HG02973 (cell line): ENCODE results near the gene METTL17.
"Not testable (repeated sequence)": the region's sequence is repeated elsewhere in the genome, so short reads cannot be mapped to it uniquely, and the experiment has no call there.

Experiments
- ATAC-seq: cut with Tn5 transposase; IDR thresholded peaks from one replicate; pipeline ENCODE4 v1.9.1; 2021; ENCODE audit warnings: moderate library complexity; ENCODE audit not compliant: unreplicated experiment

Gene METTL17, protein sequence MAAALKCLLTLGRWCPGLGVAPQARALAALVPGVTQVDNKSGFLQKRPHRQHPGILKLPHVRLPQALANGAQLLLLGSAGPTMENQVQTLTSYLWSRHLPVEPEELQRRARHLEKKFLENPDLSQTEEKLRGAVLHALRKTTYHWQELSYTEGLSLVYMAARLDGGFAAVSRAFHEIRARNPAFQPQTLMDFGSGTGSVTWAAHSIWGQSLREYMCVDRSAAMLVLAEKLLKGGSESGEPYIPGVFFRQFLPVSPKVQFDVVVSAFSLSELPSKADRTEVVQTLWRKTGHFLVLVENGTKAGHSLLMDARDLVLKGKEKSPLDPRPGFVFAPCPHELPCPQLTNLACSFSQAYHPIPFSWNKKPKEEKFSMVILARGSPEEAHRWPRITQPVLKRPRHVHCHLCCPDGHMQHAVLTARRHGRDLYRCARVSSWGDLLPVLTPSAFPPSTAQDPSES

DNA sequence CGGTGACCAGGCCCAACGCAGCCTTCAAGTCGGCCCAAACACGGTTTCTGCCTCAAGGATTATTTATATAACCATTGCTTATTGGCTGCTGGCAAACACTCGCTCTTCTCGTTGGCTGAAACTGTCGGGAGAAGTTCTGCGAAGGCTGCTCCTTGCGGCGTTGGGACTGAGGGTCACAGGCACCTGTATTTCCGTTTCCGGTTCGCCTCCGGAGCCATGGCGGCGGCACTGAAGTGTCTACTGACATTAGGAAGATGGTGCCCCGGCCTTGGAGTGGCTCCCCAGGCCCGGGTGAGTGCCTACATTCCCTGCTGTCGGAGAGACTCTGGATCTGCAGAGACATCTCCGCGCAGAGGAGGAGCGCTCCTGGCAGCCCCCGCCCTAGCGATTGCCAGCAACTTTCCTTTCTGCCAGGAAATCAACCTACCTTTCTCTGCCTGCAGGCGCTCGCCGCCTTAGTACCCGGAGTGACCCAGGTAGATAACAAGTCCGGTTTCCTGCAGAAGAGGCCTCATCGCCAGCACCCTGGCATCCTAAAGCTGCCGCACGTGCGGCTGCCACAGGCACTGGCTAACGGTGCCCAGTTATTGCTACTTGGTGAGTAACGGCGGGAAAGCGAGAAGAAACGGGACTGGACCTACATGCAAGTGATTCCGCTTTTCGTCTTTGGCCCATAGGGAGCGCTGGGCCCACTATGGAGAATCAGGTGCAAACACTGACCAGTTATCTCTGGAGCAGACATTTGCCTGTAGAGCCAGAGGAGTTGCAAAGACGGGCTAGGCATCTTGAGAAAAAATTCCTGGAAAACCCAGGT lies at the start of gene METTL17:
TSS of gene METTL17 (plus strand) at position 194 of the 814 bp plus-strand sequence. CDS start at position 217, 23 bp downstream.
- peak; percentile 89 for ATAC-seq

DNA sequence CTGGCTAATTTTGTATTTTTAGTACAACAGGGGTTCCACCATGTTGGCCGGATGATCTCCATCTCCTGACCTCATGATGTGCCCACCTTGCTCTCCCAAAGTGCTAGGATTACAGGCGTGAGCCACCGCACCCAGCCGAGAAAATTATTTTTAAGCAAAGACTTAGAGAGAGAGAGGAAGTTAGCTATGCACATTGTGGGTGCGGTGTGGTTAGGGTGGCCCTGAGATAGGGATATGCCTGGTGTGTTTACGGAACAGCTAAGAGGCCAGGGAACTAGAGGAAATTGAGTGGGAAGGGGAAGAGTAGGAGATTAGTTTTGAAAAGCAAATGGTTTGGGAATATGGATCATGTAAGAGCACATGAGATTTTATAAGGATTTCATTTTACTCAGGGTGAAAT lies 44.6 kb upstream of the METTL17 start:
- ATAC-seq: not testable (repeated sequence)

DNA sequence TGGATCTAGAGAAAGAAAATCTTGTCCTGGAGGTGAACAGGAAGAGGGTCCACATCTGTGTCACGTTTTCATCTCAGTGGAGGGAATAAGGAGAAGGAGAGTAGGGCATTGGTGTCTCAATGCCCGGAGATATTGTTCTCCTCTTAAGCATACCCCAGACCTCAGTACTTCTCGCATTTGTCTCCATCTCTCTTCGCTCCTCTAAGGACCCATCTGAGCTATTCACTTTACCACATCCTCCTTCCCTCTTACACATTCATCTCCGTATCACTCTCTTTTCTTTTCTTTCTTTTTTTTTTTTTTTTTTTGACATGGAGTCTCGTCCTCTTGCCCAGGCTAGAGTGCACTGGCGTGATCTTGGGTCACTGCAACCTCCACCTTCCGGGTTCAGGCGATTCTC lies 43.1 kb upstream of the METTL17 start:
- ATAC-seq: not testable (repeated sequence)

DNA sequence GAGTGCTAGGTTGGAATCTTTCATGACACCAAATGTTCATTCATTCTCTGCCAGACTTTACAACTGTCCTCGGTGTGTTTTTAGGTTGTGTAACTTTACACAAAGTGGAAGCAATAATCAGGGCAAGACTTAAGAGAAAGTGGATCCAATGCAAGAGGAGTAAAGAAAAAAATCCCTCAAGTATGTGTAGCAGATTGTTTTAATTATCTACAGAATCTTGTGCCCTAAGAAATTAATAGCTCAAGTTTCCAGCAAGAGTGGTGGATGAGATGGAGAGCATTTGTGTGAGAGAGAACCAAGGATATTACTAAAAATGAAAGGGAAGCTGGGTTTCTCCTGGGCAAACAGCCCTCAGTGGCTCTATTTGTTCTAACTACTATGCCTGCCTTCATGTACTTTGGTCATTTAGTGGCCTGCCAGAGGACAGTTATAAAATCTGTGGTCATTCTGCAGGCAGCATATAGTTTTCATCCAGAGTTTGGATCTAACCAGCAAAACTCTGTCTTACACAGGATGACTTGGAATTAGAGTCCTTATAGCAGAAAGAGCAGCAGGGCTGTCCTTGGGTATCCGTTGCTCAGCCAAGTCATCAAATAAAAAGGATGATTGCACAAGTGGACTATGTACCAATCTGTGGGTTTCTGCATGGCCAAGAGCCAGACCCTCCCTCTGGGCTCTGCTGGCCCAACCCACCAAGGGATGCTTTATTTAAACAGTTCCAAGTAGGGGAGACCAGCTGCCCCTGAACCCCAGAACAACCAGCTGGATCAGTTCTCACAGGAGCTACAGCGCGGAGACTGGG lies 34.8 kb upstream of the METTL17 start, which contains the start of gene RNASE2:
TSS of gene RNASE2 (plus strand) at position 752 of the 802 bp plus-strand sequence. CDS start 285 bp downstream, outside the sequence.
- not testable (repeated sequence) for ATAC-seq

DNA sequence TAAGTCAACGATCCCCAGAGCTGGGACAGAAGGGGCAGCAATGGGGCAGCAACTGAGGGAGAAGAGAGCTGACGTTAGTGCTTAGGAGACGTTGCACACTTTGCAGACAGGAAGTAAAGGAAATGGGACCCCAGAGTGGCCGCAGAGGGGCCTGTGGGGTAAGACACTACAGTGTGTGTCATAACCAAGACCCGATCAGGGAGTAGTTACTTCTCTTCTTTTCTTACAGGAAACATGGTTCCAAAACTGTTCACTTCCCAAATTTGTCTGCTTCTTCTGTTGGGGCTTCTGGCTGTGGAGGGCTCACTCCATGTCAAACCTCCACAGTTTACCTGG lies 34.3 kb upstream of the METTL17 start:
- not testable (repeated sequence) for ATAC-seq

DNA sequence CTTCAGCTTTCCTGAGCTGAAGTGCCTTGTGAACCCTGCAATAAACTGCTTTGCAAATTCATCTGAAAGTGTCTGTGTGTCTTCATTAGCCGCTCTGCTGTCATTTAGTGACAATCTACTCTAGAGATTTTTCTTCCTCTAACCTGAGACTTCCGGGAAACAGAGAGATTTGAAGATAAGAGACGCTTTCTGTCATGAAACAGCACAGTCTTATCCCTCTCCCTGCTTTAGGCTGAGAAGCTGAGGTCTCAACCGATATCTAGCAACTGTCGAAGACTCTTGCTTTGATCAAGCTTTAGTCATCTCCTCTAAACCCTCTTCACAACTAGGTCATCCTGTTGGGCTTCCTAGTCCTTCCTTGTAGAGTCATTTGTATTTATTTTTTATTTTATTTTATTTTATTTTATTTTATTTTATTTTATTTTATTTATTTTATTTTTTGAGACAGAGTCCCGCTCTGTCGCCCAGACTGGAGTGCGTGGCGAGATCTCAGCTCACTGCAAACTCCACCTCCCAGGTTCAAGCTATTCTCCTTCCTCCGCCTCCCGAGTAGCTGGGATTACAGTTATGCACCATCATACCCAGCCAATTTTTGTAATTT lies 33.3 kb upstream of the METTL17 start:
- ATAC-seq: no peak

DNA sequence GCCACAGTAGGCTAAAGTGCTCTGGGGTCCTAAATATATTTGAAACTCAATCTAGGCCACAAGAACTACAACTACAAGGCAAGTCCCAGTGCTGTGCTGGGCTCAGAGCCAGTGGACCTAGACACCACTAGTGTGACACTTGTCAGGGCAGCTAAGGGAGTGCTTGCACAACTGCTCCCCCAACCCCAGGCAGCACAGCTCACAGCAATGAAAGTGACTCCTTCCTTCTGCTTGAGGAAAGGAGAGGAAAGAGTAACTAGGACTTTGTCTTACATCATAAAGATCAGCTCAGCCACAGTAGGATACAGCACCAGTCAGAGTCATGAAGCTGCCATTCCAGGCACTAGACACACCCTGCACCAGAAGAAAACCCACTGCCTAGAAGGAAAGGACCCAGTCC lies 30.8 kb upstream of the METTL17 start:
- not testable (repeated sequence) for ATAC-seq

DNA sequence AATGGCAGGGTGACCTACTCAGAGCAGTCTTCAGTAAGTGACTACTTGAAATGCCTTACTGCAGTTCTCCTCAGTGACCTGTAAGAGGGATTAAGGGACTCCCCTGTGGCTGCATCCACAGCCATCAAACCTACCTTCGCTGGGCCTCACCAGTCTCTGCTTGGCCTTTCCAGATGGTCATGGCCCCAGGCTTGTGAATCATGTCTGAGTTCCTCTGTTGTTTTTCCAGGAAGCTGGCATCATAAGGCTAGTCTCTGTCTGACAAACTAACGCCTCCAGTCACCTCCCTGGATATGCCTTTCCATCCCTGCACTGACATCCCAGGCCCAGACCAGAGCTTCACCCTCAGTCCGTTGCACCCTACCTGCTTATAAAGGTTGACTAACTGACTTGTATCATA lies 20.4 kb upstream of the METTL17 start:
- no peak for ATAC-seq

DNA sequence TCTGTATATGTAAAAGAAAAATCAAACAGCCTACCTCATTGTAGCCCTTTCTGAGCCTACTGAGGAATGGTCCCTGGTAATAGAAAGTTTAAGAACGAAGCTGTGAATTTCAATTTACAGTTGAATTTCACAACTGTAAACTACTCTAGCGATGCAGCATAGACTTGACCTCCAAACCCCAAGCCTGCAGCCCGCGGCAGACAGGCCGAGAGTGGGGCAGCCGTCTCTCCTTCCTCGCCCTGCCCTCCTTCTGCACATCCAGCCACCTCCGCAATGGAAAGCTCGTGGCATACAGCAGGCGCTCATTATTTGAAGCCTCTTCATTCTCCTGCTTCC lies 19.2 kb upstream of the METTL17 start:
- no peak for ATAC-seq

DNA sequence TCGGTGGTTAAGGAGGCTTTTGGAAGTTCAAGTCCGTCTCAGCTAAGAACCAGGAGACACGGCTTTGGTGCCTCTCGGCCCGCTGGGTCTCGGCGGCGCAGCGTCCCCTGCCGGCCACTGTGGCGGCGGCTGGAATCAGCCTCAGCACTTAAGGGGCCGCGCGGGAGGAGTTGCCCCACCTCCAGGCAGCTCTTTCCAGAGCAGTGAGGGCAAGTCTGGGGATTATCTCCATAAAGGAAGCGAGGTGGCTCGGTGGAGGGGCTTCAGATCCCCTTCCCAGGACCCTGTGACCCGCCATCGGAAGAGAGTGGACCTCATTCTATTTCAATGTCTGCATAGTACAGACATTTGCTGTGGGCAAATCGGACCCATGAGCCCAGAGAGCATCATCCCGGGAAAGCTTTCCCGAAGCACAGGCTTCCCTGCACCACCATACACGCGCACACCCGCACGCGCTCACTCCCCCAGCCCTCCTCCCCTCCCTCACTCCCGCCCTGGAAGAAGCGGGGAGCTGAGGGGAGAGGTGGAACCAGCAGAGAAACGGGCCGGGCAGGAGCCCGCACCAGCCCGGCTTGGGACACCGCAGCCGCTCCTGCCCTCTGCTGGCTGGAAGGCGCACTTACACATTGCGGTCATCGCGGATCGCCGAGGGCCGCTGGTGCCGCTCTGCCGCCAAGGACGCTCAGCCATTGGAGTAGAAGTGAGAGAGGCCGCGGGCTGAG lies 18.6 kb upstream of the METTL17 start:
- ATAC-seq: peak; percentile 89

DNA sequence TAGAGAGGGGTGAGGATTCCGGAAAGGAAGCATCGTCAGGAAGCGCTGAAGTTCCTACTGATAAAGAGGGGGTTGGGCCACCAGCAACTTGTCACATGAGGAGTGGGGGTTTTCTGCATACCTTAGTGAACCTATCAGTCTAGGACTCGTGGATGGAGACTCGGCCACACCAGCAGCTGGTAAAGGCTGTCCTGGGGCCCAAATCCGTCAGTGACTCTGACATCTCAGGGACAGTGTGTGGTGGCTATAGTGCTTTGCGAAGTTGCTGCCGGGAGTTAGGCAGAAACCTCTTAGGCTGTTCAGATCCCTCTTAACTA lies 18.1 kb upstream of the METTL17 start:
- ATAC-seq: peak; percentile 23

DNA sequence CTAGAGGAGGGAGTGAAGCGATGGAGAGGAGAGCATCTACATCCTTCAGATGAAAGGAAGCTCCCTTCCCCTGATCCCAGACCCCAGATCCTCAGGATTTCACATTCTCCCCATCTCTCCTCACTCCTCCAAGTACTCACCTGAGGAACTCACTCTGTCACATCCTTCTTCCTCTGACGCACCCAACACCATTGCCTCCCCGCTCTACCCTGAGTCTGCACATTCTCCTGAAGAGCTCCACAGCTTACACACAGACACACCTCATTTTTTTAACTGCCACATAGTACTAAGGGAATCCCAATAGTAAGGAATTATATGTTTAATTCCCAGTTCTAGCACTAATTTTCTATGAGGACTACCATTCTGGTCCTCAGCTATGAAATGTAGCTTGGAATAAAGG lies 16.3 kb upstream of the METTL17 start:
- no peak for ATAC-seq

DNA sequence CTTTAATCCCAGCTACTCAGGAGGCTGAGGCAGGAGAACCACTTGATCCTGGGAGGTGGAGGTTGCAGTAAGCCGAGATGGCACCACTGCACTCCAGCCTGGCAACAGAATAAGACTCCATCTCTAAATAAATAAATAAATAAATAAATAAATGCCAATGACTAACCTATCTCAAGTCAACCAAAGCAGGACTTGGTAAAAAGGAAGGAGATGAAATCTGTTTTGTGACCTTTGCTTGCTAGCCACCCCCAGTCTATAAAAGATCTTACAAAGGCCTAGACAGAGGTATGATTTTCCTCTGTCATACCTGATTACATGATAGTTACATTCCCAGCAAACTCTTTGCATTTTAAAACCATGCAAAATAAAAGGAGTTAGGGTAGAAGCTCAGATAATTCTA lies 13.5 kb upstream of the METTL17 start:
- no peak for ATAC-seq

DNA sequence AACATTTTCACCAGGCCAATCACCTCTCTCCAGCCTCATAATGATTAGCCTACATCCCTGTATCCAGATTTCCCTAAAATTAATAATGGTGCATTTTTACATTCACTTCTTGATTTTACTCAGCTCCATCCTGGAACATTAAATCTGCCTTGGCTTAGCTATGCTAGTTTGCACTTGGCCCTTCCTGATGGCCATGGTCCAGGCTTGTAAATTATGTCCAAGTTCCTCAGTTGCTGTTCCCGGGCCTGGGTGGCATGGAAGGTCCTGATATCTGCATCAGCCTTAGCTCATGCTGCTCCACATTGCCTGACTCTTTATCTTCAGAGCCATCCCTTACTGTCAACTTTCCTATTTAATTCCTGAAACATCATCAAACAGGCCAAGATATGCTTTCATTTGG lies 11.1 kb upstream of the METTL17 start:
- no peak for ATAC-seq

DNA sequence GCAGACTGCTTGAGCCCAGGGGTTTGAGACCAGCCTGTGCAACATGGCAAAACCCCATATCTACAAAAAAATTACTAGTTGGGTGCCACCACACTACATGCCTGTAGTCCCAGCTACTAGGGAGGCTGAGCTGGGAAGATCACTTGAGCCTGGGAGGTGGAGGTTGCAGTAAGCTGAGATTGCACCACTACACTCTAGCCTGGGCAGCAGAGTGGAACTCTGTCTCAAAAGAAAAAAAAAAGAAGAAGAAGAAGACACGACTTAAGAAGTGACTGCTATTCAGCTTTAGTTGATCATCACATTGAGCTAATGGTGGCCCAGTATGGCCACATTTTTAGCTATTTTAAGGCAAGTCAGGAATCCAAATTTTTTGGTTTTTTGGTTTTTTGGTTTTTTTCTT lies 8.9 kb upstream of the METTL17 start:
- no peak for ATAC-seq

DNA sequence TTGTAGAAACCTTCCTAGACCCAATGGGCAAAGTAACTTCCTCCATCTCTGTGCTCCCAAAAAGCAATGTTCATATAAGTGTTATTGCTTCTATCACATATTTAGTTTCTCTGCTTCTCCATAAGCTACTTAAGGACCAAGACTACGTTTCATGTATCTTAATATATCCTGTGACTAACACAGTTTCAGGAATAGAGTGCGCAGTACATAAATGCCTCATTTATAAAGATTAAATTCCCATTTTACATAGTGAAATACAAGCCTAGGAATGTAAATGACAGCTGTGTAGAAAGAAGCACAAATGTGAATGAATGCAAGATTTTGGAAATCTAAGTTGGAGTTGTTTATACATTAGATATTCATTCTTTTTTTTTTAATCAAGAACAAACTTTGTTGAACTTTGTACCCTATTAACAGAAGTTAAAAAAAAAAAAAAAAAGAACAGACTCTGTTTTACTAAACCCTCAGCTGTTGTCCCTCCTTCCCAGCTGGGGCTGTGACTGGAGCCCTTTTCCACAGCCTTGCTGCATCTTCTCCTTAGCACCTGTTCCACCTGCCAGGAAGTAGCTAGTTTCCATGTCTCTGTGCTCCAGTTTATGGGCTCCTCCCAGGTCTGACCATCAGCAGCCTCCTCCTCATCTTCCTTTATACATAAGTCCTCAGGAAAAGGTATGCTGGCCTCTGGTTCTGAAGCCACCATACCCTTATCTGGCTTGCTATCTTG lies 7.0 kb upstream of the METTL17 start:
- ATAC-seq: no peak

DNA sequence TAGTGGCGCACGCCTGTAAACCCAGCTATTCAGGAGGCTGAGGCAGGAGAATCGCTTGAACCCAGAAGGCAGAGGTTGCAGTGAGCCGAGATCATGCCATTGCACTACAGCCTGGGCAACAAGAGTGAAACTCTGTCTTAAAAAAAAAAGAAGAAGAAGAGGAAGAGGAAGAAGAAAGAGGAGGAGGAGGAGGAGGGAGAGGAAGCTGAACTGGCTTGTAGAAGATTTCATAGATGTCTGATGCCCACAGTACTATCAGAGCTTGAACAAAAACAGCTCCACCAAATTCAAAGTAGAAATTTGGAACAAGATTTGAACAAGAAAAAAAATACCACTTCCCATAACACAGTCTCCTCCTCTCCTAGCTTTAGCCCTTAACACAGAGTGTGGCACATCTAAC lies 4.1 kb upstream of the METTL17 start:
- not testable (repeated sequence) for ATAC-seq

DNA sequence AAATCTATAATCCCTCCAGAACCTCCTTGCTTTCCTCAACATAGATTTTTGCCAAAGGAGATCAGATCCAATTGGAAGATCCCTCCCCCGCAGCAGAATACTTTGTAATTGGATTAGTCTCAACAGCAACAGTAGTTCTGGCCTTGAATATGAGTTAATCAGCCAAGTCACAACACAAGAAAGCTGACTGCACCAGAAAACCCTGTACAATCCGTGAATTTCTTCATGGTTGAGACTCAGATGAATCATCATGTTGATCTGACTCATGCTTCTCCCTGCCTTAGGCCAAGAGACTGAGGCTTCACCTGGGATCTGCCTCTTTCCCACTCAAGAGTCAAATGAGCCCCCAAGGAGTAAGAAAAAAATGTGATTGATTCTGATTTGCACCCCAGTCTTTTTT lies 3.0 kb upstream of the METTL17 start:
- no peak for ATAC-seq

DNA sequence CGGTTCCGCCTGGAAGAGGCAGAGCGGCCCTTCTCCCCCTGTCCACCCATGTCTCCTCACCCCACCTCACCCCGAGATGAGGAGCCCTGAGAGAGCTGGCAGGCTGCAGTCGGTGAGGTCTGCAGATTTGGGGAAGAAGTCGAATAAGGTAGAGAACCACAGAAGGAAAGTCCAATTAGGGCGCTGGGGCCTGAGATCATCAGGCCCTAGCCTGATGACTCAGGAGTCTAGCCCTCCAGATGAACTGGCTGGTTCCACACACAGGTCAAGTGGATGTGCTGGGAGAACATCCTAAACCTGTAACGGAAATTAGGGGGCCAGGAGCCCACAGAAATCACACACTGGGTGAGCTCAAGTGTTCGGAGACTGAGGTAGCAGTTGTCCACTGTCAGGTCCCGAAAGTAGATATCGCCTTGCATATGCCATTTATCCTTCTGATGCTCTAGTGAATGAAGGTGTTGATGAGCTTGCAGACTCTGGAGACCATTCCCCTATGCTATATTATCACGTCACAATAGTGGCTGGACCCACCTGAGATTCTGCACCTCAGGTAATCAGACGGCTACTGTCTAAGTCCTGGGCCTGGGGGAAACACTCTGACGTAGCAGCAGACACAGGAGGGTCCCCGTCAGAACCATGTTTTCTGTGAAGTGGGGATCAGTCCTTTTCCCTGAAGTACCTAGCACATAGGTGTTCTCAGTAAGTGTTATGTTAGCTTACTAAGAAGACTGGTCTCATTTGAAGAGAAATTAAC lies 886 bp upstream of the METTL17 start:
- no peak for ATAC-seq
